K562 (cell line): Measurements from ENCODE around the gene RAB40AL. TPM values are rescaled to one million over a fixed set of nuclear protein-coding genes. Genes with fewer than 3 reads are reported as not detected.

Source experiments
- ATAC-seq: fragments of 200-7000 bp; cut with Tn5 transposase; 3 replicates; pipeline ENCODE4 v1.9.1; 2020; ENCODE audit warnings: moderate library complexity
- BruUV-seq: library from RNA; stranded (reverse); fragments of 400-500 nt; replicated peaks from 2 replicates; lab custom pipeline; 2021; lab: Mats Ljungman, UMichigan
- CTCF ChIA-PET: fragments of 300-600 bp; formaldehyde crosslinking; extraction: SDS; loops from one replicate; lab custom pipeline; 2021; ENCODE audit warnings: low intra/inter-chr PET ratio; lab: Yijun Ruan, JAX
- POLR2A ChIA-PET: fragments of 300-600, 350-650 bp; sonication (Branson Sonifier 250); formaldehyde crosslinking; extraction: SDS; loops from one replicate; lab custom pipeline; 2021; ENCODE audit warnings: antibody characterized with exemption, inconsistent platforms; lab: Yijun Ruan, JAX
- DNase-seq, 4 experiments: peaks; one replicate each; pipeline versions ENCODE4 v3.0.0 to v3.0.0-alpha.2; 2011 to 2018; ENCODE audit warnings: low spot score in 3 of 4, mixed read lengths in 3 of 4; ENCODE audit errors: extremely low read depth in 1 of 4
- FAIRE-seq: peaks from 2 replicates; lab custom pipeline; 2011; peaks lifted over from hg19 to GRCh38; lab: Jason Lieb, UNC
- H2AFZ ChIP-seq: 2 replicates; pipeline ENCODE4 v1.6.0; 2011; ENCODE audit warnings: low read depth, low read length, control low read depth, inconsistent platforms
- H3K27ac ChIP-seq: fragments of 200-600 bp; 3 replicates; pipeline ENCODE4 v1.8.0; 2011; ENCODE audit warnings: low read depth, mild to moderate bottlenecking, control low read depth, inconsistent platforms, low read length, moderate library complexity, mixed read lengths; ENCODE audit errors: extremely low read depth
- H3K27me3 ChIP-seq, 2 experiments: fragments of 300-600 bp in 1 of 2; 2 replicates in 1 of 2; 3 replicates in 1 of 2; pipeline versions ENCODE4 v1.6.0 to v1.8.0; 2011; ENCODE audit warnings: inconsistent platforms in 2 of 2, low read length in 2 of 2, mild to moderate bottlenecking in 1 of 2, mixed read lengths in 1 of 2, moderate library complexity in 1 of 2; ENCODE audit not compliant: control insufficient read depth in 2 of 2, insufficient read depth in 2 of 2
- H3K36me3 ChIP-seq: fragments of 300-600 bp; 3 replicates; pipeline ENCODE4 v1.8.0; 2011; ENCODE audit warnings: mild to moderate bottlenecking, low read length, inconsistent platforms; ENCODE audit not compliant: control insufficient read depth, insufficient read depth
- H3K4me1 ChIP-seq, 2 experiments: fragments of 200-600 bp in 1 of 2; replicated peaks in 1 of 2; 2 replicates in 1 of 2; 3 replicates in 1 of 2; pipeline versions ENCODE4 v1.5.1 to v1.8.0; 2011; ENCODE audit warnings: inconsistent platforms in 2 of 2, low read length in 2 of 2, mild to moderate bottlenecking in 1 of 2, mixed read lengths in 1 of 2, moderate library complexity in 1 of 2; ENCODE audit not compliant: control insufficient read depth in 2 of 2, insufficient read depth in 2 of 2
- H3K4me2 ChIP-seq: 2 replicates; pipeline ENCODE4 v1.6.1; 2011; ENCODE audit warnings: low read length, control low read depth, inconsistent platforms, mixed read lengths; ENCODE audit not compliant: insufficient read depth
- H3K4me3 ChIP-seq: fragments of 200-600 bp; sonication (generic), shearing (Covaris generic); 2 replicates; pipeline ENCODE4 v1.5.1; 2016; ENCODE audit warnings: control low read depth, inconsistent platforms
- H3K79me2 ChIP-seq: fragments of 200-600 bp; 3 replicates; pipeline ENCODE4 v1.8.0; 2011; ENCODE audit warnings: low read length, inconsistent platforms; ENCODE audit not compliant: control insufficient read depth, insufficient read depth
- H3K9ac ChIP-seq, 2 experiments: 2 replicates each; pipeline versions ENCODE4 v1.6.0 to v1.6.1; 2011; ENCODE audit warnings: low read depth in 2 of 2, low read length in 2 of 2, control low read depth in 1 of 2, inconsistent platforms in 1 of 2, mild to moderate bottlenecking in 1 of 2, mixed read lengths in 1 of 2; ENCODE audit not compliant: insufficient read depth in 1 of 2
- H3K9me1 ChIP-seq: one replicate; pipeline ENCODE4 v1.6.0; 2011; ENCODE audit warnings: inconsistent platforms, mild to moderate bottlenecking, low read length, moderate library complexity; ENCODE audit not compliant: control insufficient read depth, insufficient read depth
- H3K9me3 ChIP-seq: replicated peaks from 2 replicates; pipeline ENCODE4 v1.5.1; 2011; ENCODE audit warnings: low read depth, low read length, inconsistent platforms; ENCODE audit not compliant: control insufficient read depth, insufficient read depth
- H4K20me1 ChIP-seq: replicated peaks from 2 replicates; pipeline ENCODE4 v1.6.1; 2011; ENCODE audit warnings: low read length, inconsistent platforms, mixed read lengths; ENCODE audit not compliant: control insufficient read depth, insufficient read depth
- AFF4 ChIP-seq: sonication (generic); formaldehyde crosslinking; IDR thresholded peaks from 2 replicates; pipeline ENCODE4 v1.8.0; 2023; ENCODE audit warnings: mild to moderate bottlenecking, missing genetic modification reagents
- THAP12 ChIP-seq: fragments of 250-450 bp; sonication (Bioruptor Pico); IDR thresholded peaks from 2 replicates; pipeline ENCODE4 v1.9.0; 2021; ENCODE audit warnings: mild to moderate bottlenecking, inconsistent platforms
- WHSC1 ChIP-seq: IDR thresholded peaks from one replicate; pipeline ENCODE4 v1.6.1; 2012; ENCODE audit warnings: low read length, control low read depth, inconsistent platforms
- ZBTB43 ChIP-seq: sonication (generic); formaldehyde crosslinking; IDR thresholded peaks from 2 replicates; pipeline ENCODE4 v1.8.0; 2023; ENCODE audit warnings: mild to moderate bottlenecking, missing genetic modification reagents
- ZC3H8 ChIP-seq: fragments of 450-650 bp; IDR thresholded peaks from 2 replicates; pipeline ENCODE4 v1.6.1; 2017
- ZKSCAN1 ChIP-seq: fragments of 150-350 bp; IDR thresholded peaks from 2 replicates; pipeline ENCODE4 v1.6.1; 2016; ENCODE audit warnings: low read depth, low read length
- WGBS: fragments of 100-300 bp; shearing (Covaris generic); methylation state at CpG from one replicate; pipeline ENCODE4 v1.1.6; 2016; ENCODE audit warnings: low coverage, mixed read lengths; ENCODE audit not compliant: insufficient coverage; ENCODE audit errors: missing lambda C conversion rate; 5-methylcytosine and 5-hydroxymethylcytosine counted together
- in situ Hi-C: fragments of 300-500 bp; cut with MboI; formaldehyde crosslinking; loops from 4 replicates; pipeline ENCODE4 v1.15.0; 2018; ENCODE audit warnings: inconsistent platforms, mixed read lengths
- intact Hi-C: fragments of 100-400 bp; cut with micrococcal nuclease; formaldehyde crosslinking; loops from 2 replicates; pipeline ENCODE4 v1.14.2; 2022
- polyA plus RNA-seq, 8 experiments: library from polyadenylated mRNA; depleted of rRNA in 4 of 8; stranded (reverse) in 5 of 8; unstranded in 3 of 8; fragments of >200 nt; fragmentation: Nextera tagmentation in 2 of 8; fragmentation: Illumina TruSeq in 1 of 8; extraction: Ambion mirVana in 2 of 8; extraction: Trizol in 1 of 8; gene quantifications; 2 replicates each; pipeline versions ENCODE4 v1.2.1 to v1.2.3, GENCODE V29; 2011 to 2014; ENCODE audit warnings: inconsistent platforms in 1 of 8, missing spikeins in 1 of 8
- total RNA-seq, 7 experiments: library from RNA; depleted of rRNA in 6 of 7; stranded (reverse); fragments of >200 nt in 6 of 7; fragmentation: Illumina TruSeq in 2 of 7; extraction: Trizol in 2 of 7; gene quantifications; 2 replicates each; pipeline versions ENCODE4 v1.2.1 to v1.2.3, GENCODE V29; 2011 to 2021; ENCODE audit warnings: low replicate concordance in 1 of 7

The RAB40AL gene
- total and polyA plus RNA-seq, 9 of the 15 experiments (the other 6 are each of a cell fraction or from before 2014, with no cell fraction given): 0.13 to 0.44 (median 0.42) TPM; not detected in 4

- in situ Hi-C loops (loop anchor here (5.0 kb wide), 1 partner anchor 215 kb away; no protein-coding TSS in a partner anchor), intact Hi-C loops (loop anchor here (2.0 kb wide), 1 partner anchor 219 kb away; no protein-coding TSS in a partner anchor)
- Histone ChIP-seq H3K9ac (no peak overlapping the region), H2AFZ (no peak overlapping the region), H3K4me2 (no peak overlapping the region), H3K36me3 (no peaks in the 10 kb centered on the region), H3K4me1 (no peaks in the 10 kb centered on the region), H3K9me3 (no peaks in the 10 kb centered on the region), H3K27ac (no peak overlapping the region), H3K27me3 (no peaks in the 10 kb centered on the region), H3K9me1 (no peaks in the 10 kb centered on the region), H3K4me3 (no peak overlapping the region), H3K79me2 (no peaks in the 10 kb centered on the region), H4K20me1 (no peaks in the 10 kb centered on the region)
- ATAC-seq: no peak
- no peak for TF ChIP-seq ZBTB43 (CRISPR knock-in tag)
- no peak for TF ChIP-seq AFF4
- TF ChIP-seq ZC3H8: no peak
- TF ChIP-seq ZKSCAN1: no peak
- TF ChIP-seq THAP12: no peak
- TF ChIP-seq WHSC1: no peak
- BruUV-seq: no TSS peak
- ChIA-PET POLR2A (no interaction called here), CTCF (no interaction called here)
- WGBS: 5% methylated on average over 2 of the region's 2 CpGs
- FAIRE-seq: no peak
- DNase-seq: no peak
Observed at GRCh38 chrX:102957751-102958150, 20.7 kb downstream of the RAB40AL start.
